ENCODE data around the gene EXTL1.

Gene EXTL1

GRCh38 chr1:26043765-26044164 lies 22.2 kb downstream of the EXTL1 start:
- DNase-seq (ENCODE audit: low read depth in 3 of 3, low spot score in 1 of 3), result no peak

- DNase-seq (ENCODE audit: low read depth in 3 of 3, low spot score in 1 of 3), result no peak
These were observed 22.8 kb downstream of the EXTL1 start for GRCh38 chr1:26044414-26044813.

- DNase-seq (ENCODE audit: low read depth in 3 of 3, low spot score in 1 of 3), result no peak
These were observed 23.6 kb downstream of the EXTL1 start for GRCh38 chr1:26044971-26045721.

GRCh38 chr1:26045722-26046245 lies 24.2 kb downstream of the EXTL1 start, which contains the start of gene SLC30A2:
Gene SLC30A2 (minus strand): TSS chr1:26046118. CDS start chr1:26045896, 222 bp downstream.
- no peak for DNase-seq (ENCODE audit: low read depth in 3 of 3, low spot score in 1 of 3)

- no peak for DNase-seq (ENCODE audit: low read depth in 3 of 3, low spot score in 1 of 3)
These were observed 24.9 kb downstream of the EXTL1 start for GRCh38 chr1:26046246-26047095.

GRCh38 chr1:26047278-26047874 lies 25.8 kb downstream of the EXTL1 start:
- DNase-seq (ENCODE audit: low read depth in 3 of 3, low spot score in 1 of 3), result no peak

- DNase-seq (ENCODE audit: low read depth in 3 of 3, low spot score in 1 of 3), result no peak
These were observed 28.1 kb downstream of the EXTL1 start for GRCh38 chr1:26049531-26050247.

- no peak for DNase-seq (ENCODE audit: low read depth in 3 of 3, low spot score in 1 of 3)
These were observed 28.7 kb downstream of the EXTL1 start for GRCh38 chr1:26050248-26050640.

GRCh38 chr1:26053718-26054560 lies 32.4 kb downstream of the EXTL1 start:
- no peak for DNase-seq (ENCODE audit: low read depth in 3 of 3, low spot score in 1 of 3)

- no peak for DNase-seq (ENCODE audit: low read depth in 3 of 3, low spot score in 1 of 3)
These were observed 33.5 kb downstream of the EXTL1 start for GRCh38 chr1:26055041-26055440.

- DNase-seq (ENCODE audit: low read depth in 3 of 3, low spot score in 1 of 3), result no peak
These were observed 35.6 kb downstream of the EXTL1 start for GRCh38 chr1:26057189-26057588.

- no peak for DNase-seq (ENCODE audit: low read depth in 3 of 3, low spot score in 1 of 3)
These were observed 36.5 kb downstream of the EXTL1 start for GRCh38 chr1:26058052-26058595.

GRCh38 chr1:26059906-26060305 lies 38.3 kb downstream of the EXTL1 start:
- no peak for DNase-seq (ENCODE audit: low read depth in 3 of 3, low spot score in 1 of 3)

GRCh38 chr1:26060832-26061574 lies 39.4 kb downstream of the EXTL1 start:
- DNase-seq (ENCODE audit: low read depth in 3 of 3, low spot score in 1 of 3), result no peak

GRCh38 chr1:26064553-26064952 lies 43.0 kb downstream of the EXTL1 start:
- DNase-seq (ENCODE audit: low read depth in 3 of 3, low spot score in 1 of 3), result no peak

- DNase-seq (ENCODE audit: low read depth in 3 of 3, low spot score in 1 of 3), result no peak
These were observed 44.6 kb downstream of the EXTL1 start for GRCh38 chr1:26066160-26066559.

- no peak for DNase-seq (ENCODE audit: low read depth in 3 of 3, low spot score in 1 of 3)
These were observed 45.3 kb downstream of the EXTL1 start for GRCh38 chr1:26066857-26067256.

GRCh38 chr1:26067432-26067911 lies 45.9 kb downstream of the EXTL1 start, which contains the start of gene TRIM63:
Gene TRIM63 (minus strand): TSS chr1:26067630. CDS start chr1:26067494, 136 bp downstream.
- no peak for DNase-seq (ENCODE audit: low read depth in 3 of 3, low spot score in 1 of 3)

- no peak for DNase-seq (ENCODE audit: low read depth in 3 of 3, low spot score in 1 of 3)
These were observed 48.3 kb downstream of the EXTL1 start for GRCh38 chr1:26069941-26070295.

Data from stimulated activated CD4-positive, alpha-beta T cell treated with anti-CD3 and anti-CD28 coated beads, TNF-alpha, amount 100 ng/mL, for 1 hour (primary cell).